ENCODE data around the gene STAT1. TPM values are rescaled to one million over a fixed set of nuclear protein-coding genes. Genes with fewer than 3 reads are reported as not detected.

STAT1 gene
- total RNA-seq, 1 donor from 2014 or later: 55.8 TPM

- DNase-seq (ENCODE audit: low read depth in 2 of 2): peak in 1 of 2 donors; percentile 91
Measured at GRCh38 chr2:190984595-190984994, 29.4 kb downstream of the STAT1 start.

- no peak for DNase-seq (ENCODE audit: low read depth in 2 of 2)
Measured at GRCh38 chr2:190982262-190983034, 31.5 kb downstream of the STAT1 start.

GRCh38 chr2:190981733-190982132 is 32.2 kb downstream of the STAT1 start:
- DNase-seq (ENCODE audit: low read depth in 2 of 2): no peak

GRCh38 chr2:190981333-190981732 is 32.6 kb downstream of the STAT1 start:
- no peak for DNase-seq (ENCODE audit: low read depth in 2 of 2)

GRCh38 chr2:190980630-190981209 is 33.3 kb downstream of the STAT1 start:
- DNase-seq (ENCODE audit: low read depth in 2 of 2): peak in 1 of 2 donors; percentile 20

- DNase-seq (ENCODE audit: low read depth in 2 of 2): peak; percentile 98 to 100
Measured at GRCh38 chr2:190979906-190980629, 33.9 kb downstream of the STAT1 start.

- DNase-seq (ENCODE audit: low read depth in 2 of 2): peak in 1 of 2 donors; percentile 86
Measured at GRCh38 chr2:190978389-190979053, 35.5 kb downstream of the STAT1 start.

- DNase-seq (ENCODE audit: low read depth in 2 of 2): peak in 1 of 2 donors; percentile 23
Measured at GRCh38 chr2:190977505-190977904, 36.5 kb downstream of the STAT1 start.

GRCh38 chr2:190976521-190976920 is 37.5 kb downstream of the STAT1 start:
- DNase-seq (ENCODE audit: low read depth in 2 of 2): no peak

- DNase-seq (ENCODE audit: low read depth in 2 of 2): no peak
Measured at GRCh38 chr2:190974629-190975361, 39.2 kb downstream of the STAT1 start.

GRCh38 chr2:190973726-190974628 is 40.0 kb downstream of the STAT1 start:
- no peak for DNase-seq (ENCODE audit: low read depth in 2 of 2)

- no peak for DNase-seq (ENCODE audit: low read depth in 2 of 2)
Measured at GRCh38 chr2:190973262-190973661, 40.7 kb downstream of the STAT1 start.

- DNase-seq (ENCODE audit: low read depth in 2 of 2): peak; percentile 63 to 68
Measured at GRCh38 chr2:190972846-190973245, 41.1 kb downstream of the STAT1 start.

- peak in 1 of 2 donors; percentile 53 for DNase-seq (ENCODE audit: low read depth in 2 of 2)
Measured at GRCh38 chr2:190972213-190972612, 41.8 kb downstream of the STAT1 start.

- peak; percentile 88 to 93 for DNase-seq (ENCODE audit: low read depth in 2 of 2)
Measured at GRCh38 chr2:190970873-190971506, 43.0 kb downstream of the STAT1 start.

GRCh38 chr2:190970160-190970559 is 43.8 kb downstream of the STAT1 start:
- DNase-seq (ENCODE audit: low read depth in 2 of 2): no peak

- DNase-seq (ENCODE audit: low read depth in 2 of 2): no peak
Measured at GRCh38 chr2:190968522-190968921, 45.4 kb downstream of the STAT1 start.

- no peak for DNase-seq (ENCODE audit: low read depth in 2 of 2)
Measured at GRCh38 chr2:190965580-190966222, 48.3 kb downstream of the STAT1 start.

GRCh38 chr2:190964170-190964795 is 49.7 kb downstream of the STAT1 start:
- DNase-seq (ENCODE audit: low read depth in 2 of 2): no peak

Data from dermis microvascular lymphatic vessel endothelial cell (primary cell).